Measurements from ENCODE around the gene GALNT10. TPM values are rescaled to one million over a fixed set of nuclear protein-coding genes. Genes with fewer than 3 reads are reported as not detected.

GALNT10 gene
- total RNA-seq, 1 donor from 2014 or later = 10.2 TPM

- Histone ChIP-seq H3K27ac (no peak overlapping the region), H3K9me3 (ENCODE audit: low read depth) (no peaks in the 10 kb centered on the region), H4K20me1 (ENCODE audit: low read depth) (no peaks in the 10 kb centered on the region), H3K79me2 (ENCODE audit: low read depth) (no peaks in the 10 kb centered on the region), H3K36me3 (no peaks in the 10 kb centered on the region), H2AFZ (replicated peaks) (no peak overlapping the region), H3K4me2 (no peak overlapping the region), H3K9ac (no peak overlapping the region), H3F3A (ENCODE audit: low read depth) (peaks cover 15% of the 10 kb centered on the region), H3K4me3 (no peak overlapping the region), H3K4me1 (peaks cover 34% of the 10 kb centered on the region), H3K27me3 (no peaks in the 10 kb centered on the region)
- Mint-ChIP-seq H3K9me3 (peaks cover 19% of the 10 kb centered on the region), H3K36me3 (peaks cover 4% of the 10 kb centered on the region), H3K4me1 (peaks cover 57% of the 10 kb centered on the region), H3K4me3 (peak overlapping the region; percentile 49), H3K27ac (peak overlapping the region; percentile 86), H3K27me3 (ENCODE audit: insufficient read depth, low read depth) (peaks cover 4% of the 10 kb centered on the region)
- no peak for DNase-seq (ENCODE audit: low spot score)
- TF ChIP-seq EZH2 (IDR thresholded peaks at IDR 0.05) (no peak), EZH2phosphoT487 (IDR thresholded peaks at IDR 0.05) (no peak), CTCF (IDR thresholded peaks at IDR 0.05) (no peak)
These were observed 53.9 kb downstream of the GALNT10 start for GRCh38 chr5:154244476-154244875.

DNA sequence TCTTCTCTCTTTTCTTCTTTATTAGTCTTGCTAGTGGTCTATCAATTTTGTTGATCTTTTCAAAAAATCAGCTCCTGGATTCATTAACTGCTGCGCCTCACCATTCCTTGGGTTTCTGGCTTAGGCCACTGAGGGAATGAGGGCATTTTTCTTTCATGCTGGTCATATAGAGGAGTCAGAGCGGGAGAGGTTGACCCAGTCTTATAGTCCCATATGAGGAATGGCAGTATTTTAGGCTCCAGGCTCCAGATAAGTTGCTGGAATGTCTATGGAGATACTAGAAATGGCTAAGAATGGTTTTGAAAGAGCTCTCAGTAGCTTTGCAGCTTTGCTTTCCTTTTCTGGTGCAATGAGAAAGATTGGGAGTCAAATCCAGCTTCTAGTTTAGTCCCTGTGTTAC is 58.2 kb downstream of the GALNT10 start:
- no peaks in the 10 kb centered on the region for H3F3A ChIP-seq (ENCODE audit: low read depth)
- TF ChIP-seq CTCF (IDR thresholded peaks at IDR 0.05) (no peak), EZH2phosphoT487 (IDR thresholded peaks at IDR 0.05) (no peak), EZH2 (IDR thresholded peaks at IDR 0.05) (no peak)
- no peak overlapping the region for H3K27ac Mint-ChIP-seq
- H2AFZ ChIP-seq (replicated peaks) = no peak overlapping the region
- peaks cover 4% of the 10 kb centered on the region for H3K27me3 Mint-ChIP-seq (ENCODE audit: insufficient read depth, low read depth)
- no peak overlapping the region for H3K4me2 ChIP-seq
- H3K4me1 ChIP-seq = peaks cover 3% of the 10 kb centered on the region
- no peaks in the 10 kb centered on the region for H3K27me3 ChIP-seq
- no peak overlapping the region for H3K4me3 Mint-ChIP-seq
- H3K9me3 ChIP-seq (ENCODE audit: low read depth) = no peaks in the 10 kb centered on the region
- H4K20me1 ChIP-seq (ENCODE audit: low read depth) = no peaks in the 10 kb centered on the region
- H3K9me3 Mint-ChIP-seq = peaks cover 19% of the 10 kb centered on the region
- no peak overlapping the region for H3K27ac ChIP-seq
- no peaks in the 10 kb centered on the region for H3K79me2 ChIP-seq (ENCODE audit: low read depth)
- H3K36me3 Mint-ChIP-seq = peaks cover 7% of the 10 kb centered on the region
- no peak for DNase-seq (ENCODE audit: low spot score)
- H3K4me1 Mint-ChIP-seq = peaks cover 32% of the 10 kb centered on the region
- no peak overlapping the region for H3K4me3 ChIP-seq
- H3K36me3 ChIP-seq = no peaks in the 10 kb centered on the region
- H3K9ac ChIP-seq = no peak overlapping the region

- Histone ChIP-seq H3K79me2 (ENCODE audit: low read depth) (no peaks in the 10 kb centered on the region), H3F3A (ENCODE audit: low read depth) (no peaks in the 10 kb centered on the region), H3K27me3 (no peaks in the 10 kb centered on the region), H3K4me2 (no peak overlapping the region), H3K4me3 (no peak overlapping the region), H2AFZ (replicated peaks) (no peak overlapping the region), H4K20me1 (ENCODE audit: low read depth) (no peaks in the 10 kb centered on the region), H3K9me3 (ENCODE audit: low read depth) (no peaks in the 10 kb centered on the region), H3K9ac (no peak overlapping the region), H3K4me1 (no peaks in the 10 kb centered on the region), H3K36me3 (no peaks in the 10 kb centered on the region), H3K27ac (no peak overlapping the region)
- Mint-ChIP-seq H3K36me3 (peaks cover 9% of the 10 kb centered on the region), H3K4me1 (peaks cover 25% of the 10 kb centered on the region), H3K4me3 (no peak overlapping the region), H3K27me3 (ENCODE audit: insufficient read depth, low read depth) (peaks cover 2% of the 10 kb centered on the region), H3K9me3 (peaks cover 14% of the 10 kb centered on the region), H3K27ac (peak overlapping the region; percentile 89)
- TF ChIP-seq EZH2phosphoT487 (IDR thresholded peaks at IDR 0.05) (no peak), CTCF (IDR thresholded peaks at IDR 0.05) (no peak), EZH2 (IDR thresholded peaks at IDR 0.05) (no peak)
- DNase-seq (ENCODE audit: low spot score) = no peak
These were observed 59.3 kb downstream of the GALNT10 start for GRCh38 chr5:154249826-154250225.
